HUES6 (cell line): ENCODE data around the gene HDAC4.

Experiments
- H3K27ac ChIP-seq: 2 replicates; pipeline ENCODE4 v1.7.0; 2013; ENCODE audit warnings: low read depth, mild to moderate bottlenecking, low read length, inconsistent platforms
- H3K27me3 ChIP-seq: 2 replicates; pipeline ENCODE4 v1.6.1; 2013; ENCODE audit warnings: low read length; ENCODE audit not compliant: control insufficient read depth, insufficient read depth
- H3K36me3 ChIP-seq: 2 replicates; pipeline ENCODE4 v1.6.1; 2013; ENCODE audit warnings: low read length; ENCODE audit not compliant: control insufficient read depth, insufficient read depth
- H3K4me1 ChIP-seq: 2 replicates; pipeline ENCODE4 v1.6.1; 2013; ENCODE audit warnings: low read length; ENCODE audit not compliant: control insufficient read depth, insufficient read depth
- H3K4me3 ChIP-seq: 2 replicates; pipeline ENCODE4 v1.5.1; 2013; ENCODE audit warnings: low read depth, low read length
- H3K9ac ChIP-seq: one replicate; pipeline ENCODE4 v1.6.1; 2013; ENCODE audit warnings: mild to moderate bottlenecking, low read length
- H3K9me3 ChIP-seq: 2 replicates; pipeline ENCODE4 v1.6.1; 2013; ENCODE audit warnings: low read depth, low read length; ENCODE audit not compliant: control insufficient read depth, insufficient read depth

HDAC4 gene

GRCh38 chr2:239371726-239372686 lies 28.8 kb downstream of the HDAC4 start:
- Histone ChIP-seq H3K27ac (no peak overlapping the region), H3K9me3 (no peaks in the 10 kb centered on the region), H3K4me1 (no peaks in the 10 kb centered on the region), H3K9ac (no peak overlapping the region), H3K27me3 (no peaks in the 10 kb centered on the region), H3K4me3 (no peak overlapping the region), H3K36me3 (peaks cover 8% of the 10 kb centered on the region; the same call in 1 of the 2 replicates)

- Histone ChIP-seq H3K4me3 (no peak overlapping the region), H3K9me3 (no peaks in the 10 kb centered on the region), H3K9ac (no peak overlapping the region), H3K27me3 (no peaks in the 10 kb centered on the region), H3K27ac (no peak overlapping the region), H3K36me3 (peaks cover 8% of the 10 kb centered on the region; the same call in 1 of the 2 replicates), H3K4me1 (no peaks in the 10 kb centered on the region)
These were observed 29.7 kb downstream of the HDAC4 start for GRCh38 chr2:239370876-239371725.

GRCh38 chr2:239370403-239370802 lies 30.4 kb downstream of the HDAC4 start:
- Histone ChIP-seq H3K9ac (no peak overlapping the region), H3K36me3 (peaks cover 6% of the 10 kb centered on the region; the same call in 1 of the 2 replicates), H3K4me1 (no peaks in the 10 kb centered on the region)

GRCh38 chr2:239369631-239370161 lies 31.1 kb downstream of the HDAC4 start:
- no peak overlapping the region for H3K4me3 ChIP-seq
- peaks cover 3% of the 10 kb centered on the region; the same call in 1 of the 2 replicates for H3K36me3 ChIP-seq
- no peak overlapping the region for H3K9ac ChIP-seq
- H3K27me3 ChIP-seq, result no peaks in the 10 kb centered on the region
- no peaks in the 10 kb centered on the region for H3K4me1 ChIP-seq
- no peaks in the 10 kb centered on the region for H3K9me3 ChIP-seq
- H3K27ac ChIP-seq, result no peak overlapping the region

More at GRCh38 chr2:239370403-239370802, 30.4 kb downstream of the HDAC4 start:
- H3K9me3 ChIP-seq, result no peaks in the 10 kb centered on the region
- H3K4me3 ChIP-seq, result no peak overlapping the region
- H3K27ac ChIP-seq, result no peak overlapping the region
- H3K27me3 ChIP-seq, result no peaks in the 10 kb centered on the region

- Histone ChIP-seq H3K27ac (no peak overlapping the region), H3K27me3 (no peaks in the 10 kb centered on the region), H3K36me3 (peaks cover 3% of the 10 kb centered on the region; the same call in 1 of the 2 replicates), H3K4me3 (no peak overlapping the region), H3K4me1 (no peaks in the 10 kb centered on the region), H3K9me3 (no peaks in the 10 kb centered on the region), H3K9ac (no peak overlapping the region)
These were observed 31.8 kb downstream of the HDAC4 start for GRCh38 chr2:239368906-239369552.

GRCh38 chr2:239368321-239368720 lies 32.5 kb downstream of the HDAC4 start:
- H3K9me3 ChIP-seq, result no peaks in the 10 kb centered on the region

GRCh38 chr2:239366740-239367139 lies 34.1 kb downstream of the HDAC4 start:
- no peaks in the 10 kb centered on the region; the same call in 1 of the 2 replicates for H3K36me3 ChIP-seq
- no peaks in the 10 kb centered on the region for H3K27me3 ChIP-seq
- H3K9ac ChIP-seq, result no peak overlapping the region
- H3K4me1 ChIP-seq, result 0 out of 2 replicates have a peak, but pooled peaks cover 1% of the 10 kb centered on the region
- no peaks in the 10 kb centered on the region for H3K9me3 ChIP-seq
- no peak overlapping the region for H3K4me3 ChIP-seq
- no peak overlapping the region for H3K27ac ChIP-seq

More at GRCh38 chr2:239368321-239368720, 32.5 kb downstream of the HDAC4 start:
- no peak overlapping the region for H3K9ac ChIP-seq
- no peaks in the 10 kb centered on the region for H3K27me3 ChIP-seq
- H3K36me3 ChIP-seq, result peaks cover 3% of the 10 kb centered on the region; the same call in 1 of the 2 replicates
- H3K4me3 ChIP-seq, result no peak overlapping the region
- H3K4me1 ChIP-seq, result no peaks in the 10 kb centered on the region
- no peak overlapping the region for H3K27ac ChIP-seq

- H3K4me3 ChIP-seq, result no peak overlapping the region
- H3K9ac ChIP-seq, result no peak overlapping the region
- H3K27ac ChIP-seq, result no peak overlapping the region
- H3K9me3 ChIP-seq, result no peaks in the 10 kb centered on the region
- no peaks in the 10 kb centered on the region; the same call in 1 of the 2 replicates for H3K36me3 ChIP-seq
- H3K4me1 ChIP-seq, result peaks cover 9% of the 10 kb centered on the region; the same call in 1 of the 2 replicates
- no peaks in the 10 kb centered on the region for H3K27me3 ChIP-seq
These were observed 34.9 kb downstream of the HDAC4 start for GRCh38 chr2:239365782-239366435.

GRCh38 chr2:239365071-239365781 lies 35.6 kb downstream of the HDAC4 start:
- Histone ChIP-seq H3K4me1 (peaks cover 13% of the 10 kb centered on the region; the same call in 1 of the 2 replicates), H3K9me3 (no peaks in the 10 kb centered on the region), H3K9ac (no peak overlapping the region), H3K27me3 (no peaks in the 10 kb centered on the region), H3K27ac (no peak overlapping the region), H3K36me3 (no peaks in the 10 kb centered on the region), H3K4me3 (no peak overlapping the region)
